ENCODE data around the gene LSM7.
"Not testable (repeated sequence)": the region's sequence is repeated elsewhere in the genome, so short reads cannot be mapped to it uniquely, and the experiment has no call there.

Gene LSM7

DNA sequence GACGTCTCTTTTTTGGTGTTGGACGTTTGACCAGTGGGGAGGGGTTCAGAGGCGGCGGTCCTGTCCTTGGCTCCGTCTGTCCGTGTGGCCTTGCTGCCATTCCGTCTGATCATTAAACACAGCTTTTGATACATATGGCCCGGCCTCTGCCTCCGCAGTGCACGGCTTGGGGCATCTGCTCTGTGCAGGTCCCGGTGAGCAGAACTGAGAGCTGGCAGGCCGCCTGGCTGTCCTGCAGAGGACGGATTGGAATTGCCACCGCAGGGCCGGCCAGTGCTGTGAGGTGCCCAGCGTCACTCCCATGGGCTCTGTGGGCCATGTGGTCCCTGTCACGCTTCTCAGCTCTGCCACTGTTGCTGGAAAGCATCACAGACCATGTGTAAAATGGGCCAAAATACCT, 26.3 kb upstream of the LSM7 start:
- DNase-seq: no peak

- no peak for DNase-seq
Observed at GRCh38 chr19:2353887-2354592, 25.7 kb upstream of the LSM7 start.

GRCh38 chr19:2353159-2353886, 24.9 kb upstream of the LSM7 start:
- DNase-seq: no peak

DNA sequence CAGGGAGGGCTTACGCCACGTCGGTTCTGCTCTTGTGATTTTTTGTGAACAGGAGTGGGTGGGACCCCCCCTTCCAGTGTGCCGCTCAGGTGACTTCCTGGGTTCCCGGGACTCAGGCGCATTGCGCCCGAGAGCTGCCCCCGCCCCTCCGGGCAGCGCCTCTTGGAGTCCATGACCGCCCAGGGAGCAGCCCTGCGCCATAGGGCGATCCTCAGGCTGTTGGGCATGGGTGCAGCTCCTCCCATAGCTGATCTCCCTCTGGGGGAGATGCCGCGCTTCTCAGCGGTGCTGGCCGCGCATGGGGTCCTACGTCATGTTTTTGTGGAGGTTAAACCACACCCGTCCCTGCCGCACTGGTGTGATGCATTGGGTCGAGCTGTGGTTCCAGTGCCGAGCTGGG, 23.7 kb upstream of the LSM7 start:
- DNase-seq: no peak

DNA sequence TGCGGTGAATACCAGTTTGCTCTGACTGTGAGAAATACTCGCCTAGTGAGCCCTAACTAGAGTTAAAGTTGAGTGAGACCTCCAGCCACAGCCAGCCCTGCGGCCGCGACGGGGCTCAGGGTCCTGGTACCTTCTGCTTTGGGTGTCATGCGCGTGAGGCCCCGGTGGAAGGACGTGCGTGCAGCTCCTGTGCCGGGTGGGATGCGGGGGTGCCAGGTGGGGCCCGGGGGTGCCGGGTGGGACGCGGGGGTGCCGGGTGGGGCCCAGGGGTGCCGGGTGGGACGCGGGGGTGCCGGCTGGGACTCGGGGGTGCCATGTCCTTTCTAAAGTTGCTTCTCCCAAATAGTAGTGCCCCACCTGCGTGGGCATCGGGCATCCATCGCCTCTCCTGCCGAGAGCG, 23.2 kb upstream of the LSM7 start:
- no peak for DNase-seq

DNA sequence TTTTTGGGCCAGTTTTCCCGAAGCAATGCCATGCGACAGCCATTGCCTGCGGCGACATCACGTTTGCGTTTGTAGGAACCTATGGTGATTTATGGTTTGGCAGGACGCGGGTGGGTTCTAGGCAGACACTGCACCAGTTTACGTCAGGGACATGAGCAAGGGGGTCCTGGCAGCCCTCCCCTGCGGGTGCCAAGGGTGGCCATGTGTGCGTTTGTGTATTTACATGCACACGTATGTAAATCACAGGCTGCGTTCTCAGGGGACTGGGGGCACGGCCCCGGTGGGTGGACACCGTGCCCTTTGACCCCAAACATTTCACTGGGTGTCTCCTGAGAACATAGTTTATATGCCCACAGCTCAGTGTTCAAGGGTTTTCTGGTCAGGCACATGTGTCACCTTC, 22.3 kb upstream of the LSM7 start:
- no peak for DNase-seq

DNA sequence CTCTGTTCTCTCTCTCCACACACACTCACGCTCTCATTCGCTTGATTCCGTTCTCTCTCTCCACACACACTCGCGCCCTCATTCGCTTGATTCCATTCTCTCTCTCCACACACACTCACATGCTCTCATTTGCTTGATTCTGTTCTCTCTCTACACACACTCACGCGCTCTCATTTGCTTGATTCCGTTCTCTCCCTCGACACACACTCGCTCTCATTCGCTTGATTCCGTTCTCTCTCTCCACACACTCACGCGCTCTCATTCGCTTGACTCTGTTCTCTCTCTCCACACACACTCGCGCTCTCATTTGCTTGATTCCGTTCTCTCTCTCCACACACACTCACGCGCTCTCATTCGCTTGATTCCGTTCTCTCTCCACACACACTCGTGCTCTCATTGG, 21.4 kb upstream of the LSM7 start:
- DNase-seq: not testable (repeated sequence)

DNA sequence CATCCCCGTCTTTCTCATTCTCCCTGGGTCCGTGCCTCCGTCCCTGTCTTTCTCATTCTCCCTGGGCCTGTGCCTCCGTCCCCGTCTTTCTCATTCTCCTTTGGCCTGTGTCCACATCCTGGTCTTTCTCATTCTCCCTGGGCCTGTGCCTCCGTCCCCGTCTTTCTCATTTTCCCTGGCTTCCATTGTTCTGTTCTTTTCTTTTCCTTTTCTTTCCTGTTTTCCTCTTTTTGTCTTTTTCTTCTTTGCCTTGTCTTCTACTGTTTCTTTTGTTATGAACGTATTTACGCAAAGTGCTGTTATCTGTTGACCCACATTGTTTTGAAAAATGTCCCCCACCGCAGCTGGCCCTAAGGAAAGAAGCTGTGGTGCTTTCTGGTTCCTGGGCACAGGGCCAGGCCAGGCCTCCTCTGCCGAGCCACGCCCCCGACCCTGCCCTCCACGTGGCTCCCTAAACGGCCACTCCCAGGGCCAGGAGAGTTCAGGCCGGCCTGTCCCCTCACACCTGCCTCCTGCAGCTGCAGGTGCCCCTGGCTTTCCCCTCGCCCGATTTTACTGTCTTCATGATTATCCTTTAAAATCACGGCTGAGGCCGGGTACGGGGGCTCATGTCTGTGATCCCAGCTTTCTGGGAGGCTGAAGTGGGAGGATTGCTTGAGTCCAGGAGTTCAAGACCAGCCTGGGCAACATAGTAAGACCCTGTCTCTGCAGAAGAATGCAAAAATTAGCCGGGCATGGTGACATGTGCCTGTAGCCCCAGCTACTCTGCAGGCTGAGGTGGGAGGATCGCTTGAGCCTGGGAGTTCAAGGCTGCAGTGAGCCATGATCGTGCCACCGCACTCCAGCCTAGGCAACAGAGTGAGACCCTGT, 17.6 kb upstream of the LSM7 start:
- no peak for DNase-seq

- DNase-seq: no peak
Observed at GRCh38 chr19:2345076-2345475, 16.7 kb upstream of the LSM7 start.

DNA sequence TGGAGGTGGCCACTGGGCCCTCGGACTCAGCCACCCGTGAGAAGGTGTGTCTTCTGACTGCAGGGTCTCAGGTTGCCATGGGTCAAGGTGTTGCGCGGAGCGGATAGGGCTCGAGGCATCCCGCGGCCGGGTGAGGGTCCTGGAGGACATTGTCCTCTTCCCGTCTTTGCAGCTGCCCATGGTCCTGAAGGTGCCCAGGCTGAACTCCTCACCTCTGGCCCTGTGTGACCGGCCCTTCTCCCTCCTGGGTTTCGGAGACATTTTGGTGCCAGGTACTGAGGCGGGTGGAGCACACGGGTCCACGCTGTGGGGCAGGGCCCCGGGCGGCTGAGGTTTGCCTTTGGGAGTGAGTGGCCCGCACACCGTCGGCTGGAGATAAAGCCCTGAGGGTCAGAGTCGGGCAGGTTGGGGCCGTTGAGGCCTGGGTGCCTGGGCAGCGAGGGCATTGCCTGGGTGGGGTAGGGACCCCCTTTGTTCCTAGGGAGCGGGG, 16.0 kb upstream of the LSM7 start:
- no peak for DNase-seq

DNA sequence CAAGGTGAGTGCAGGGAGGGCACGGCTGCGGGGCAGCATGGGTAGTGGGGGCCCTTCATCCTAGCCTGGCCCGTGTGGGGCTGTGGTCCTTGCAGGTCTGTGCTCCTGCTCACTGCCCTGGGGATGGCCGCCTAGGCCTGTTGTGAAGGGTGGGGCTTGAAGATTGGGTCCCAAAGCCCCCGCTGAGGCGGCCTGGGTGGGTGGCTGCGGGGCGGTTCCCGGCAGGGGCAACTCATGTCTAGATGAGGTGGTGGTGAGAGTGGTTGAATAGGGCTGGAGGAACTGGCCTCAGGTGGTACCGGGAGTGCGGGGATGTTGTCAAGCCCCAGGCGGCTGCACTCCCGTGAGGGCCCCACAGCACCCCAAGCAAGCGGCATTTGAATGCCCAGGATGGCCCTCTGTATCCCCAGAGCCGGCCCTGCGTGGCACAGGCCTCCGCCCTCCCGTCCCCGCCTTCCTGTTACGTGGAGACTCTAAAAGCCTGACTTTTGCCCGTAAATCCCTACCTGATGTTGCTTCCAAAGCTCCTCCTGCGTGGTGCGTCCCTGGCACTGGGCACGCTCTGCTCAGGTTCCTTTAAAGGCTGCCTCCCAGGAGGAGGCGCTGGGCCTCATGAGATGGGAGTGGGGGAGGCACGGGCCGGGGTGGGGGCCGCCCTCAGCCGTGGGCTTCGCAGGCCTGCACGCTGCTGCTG, 15.1 kb upstream of the LSM7 start:
- no peak for DNase-seq

- no peak for DNase-seq
Observed at GRCh38 chr19:2342656-2343288, 14.4 kb upstream of the LSM7 start.

DNA sequence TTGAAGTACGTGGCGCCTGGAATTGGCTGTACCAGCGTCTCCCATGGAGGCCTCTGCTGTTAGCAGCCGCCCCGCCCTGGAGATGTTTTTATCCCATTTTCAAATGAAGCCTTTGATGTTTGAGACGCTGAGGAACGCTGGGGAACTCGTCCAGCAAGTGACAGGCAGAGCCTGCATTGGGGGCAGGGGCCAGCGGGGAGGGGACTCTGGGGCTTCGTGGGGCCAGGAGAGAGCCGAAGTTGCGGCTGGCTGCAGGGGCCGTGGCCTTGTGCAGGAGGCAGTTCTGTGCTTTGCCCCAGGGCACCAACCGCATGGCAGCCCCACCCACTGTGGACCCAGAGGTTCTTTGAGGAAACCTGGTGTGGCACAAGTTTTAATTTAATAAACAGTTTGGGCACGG, 13.6 kb upstream of the LSM7 start:
- no peak for DNase-seq

DNA sequence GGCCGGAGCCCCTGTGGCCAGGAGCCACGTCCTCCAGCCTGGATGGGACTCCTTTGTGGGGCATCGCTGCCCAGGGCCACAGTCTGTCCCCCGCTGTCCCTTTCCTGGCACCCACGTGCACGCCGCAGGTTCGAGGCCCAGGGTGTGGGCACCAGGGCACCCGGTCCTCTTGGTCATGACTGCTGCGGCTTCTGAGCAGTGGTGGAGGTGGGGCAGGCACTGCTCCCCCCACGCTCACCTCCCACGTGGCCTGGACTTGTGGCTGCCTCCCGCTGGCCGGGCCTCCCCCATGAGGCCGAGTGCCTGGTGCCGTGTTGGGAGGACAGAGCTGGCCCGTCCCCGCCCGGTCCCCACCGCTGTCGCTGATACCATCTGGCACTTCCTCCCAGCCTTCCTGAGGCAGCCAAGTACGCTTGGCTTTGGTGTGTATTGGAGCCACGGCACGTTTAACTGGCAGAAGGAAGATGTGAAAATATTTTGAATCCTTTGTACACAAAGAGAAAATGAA, 12.9 kb upstream of the LSM7 start:
- DNase-seq: no peak

DNA sequence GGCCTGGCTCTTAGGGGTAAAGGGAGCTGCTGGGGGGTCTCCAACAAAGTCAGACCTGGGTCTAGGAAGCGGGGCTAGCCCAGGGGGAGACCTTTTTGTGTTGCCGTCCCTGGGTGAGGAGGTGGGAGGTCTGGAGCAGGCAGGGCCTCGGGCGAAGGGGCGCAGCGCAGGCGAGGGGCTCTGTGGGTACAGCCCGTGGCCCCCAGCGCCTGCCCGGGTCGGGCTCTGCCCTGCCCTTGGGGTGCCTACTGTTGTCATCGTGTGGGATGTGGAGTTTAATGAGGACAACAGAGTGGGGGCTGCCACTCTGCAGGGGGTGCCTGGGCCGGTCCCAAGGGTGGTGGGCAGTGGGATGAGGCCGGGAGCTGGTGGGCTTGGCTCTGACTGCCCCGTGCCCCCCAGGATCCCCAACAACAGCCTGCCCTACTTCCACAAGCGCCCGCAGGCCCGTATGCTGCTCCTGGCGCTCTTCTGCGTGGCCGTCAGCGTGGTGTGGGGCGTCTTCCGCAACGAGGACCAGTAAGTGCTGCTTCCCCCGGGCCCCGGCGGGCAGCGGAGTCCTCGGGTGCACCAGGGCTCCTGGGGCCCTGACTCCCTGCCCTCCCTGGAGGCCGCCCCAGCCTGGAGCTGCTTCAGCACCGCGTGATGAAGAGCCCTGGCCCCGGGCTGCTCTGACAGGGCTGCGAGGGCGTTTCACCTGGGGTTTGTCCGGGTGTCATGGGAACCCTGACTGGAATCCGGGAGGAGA, 12.3 kb upstream of the LSM7 start:
- no peak for DNase-seq

DNA sequence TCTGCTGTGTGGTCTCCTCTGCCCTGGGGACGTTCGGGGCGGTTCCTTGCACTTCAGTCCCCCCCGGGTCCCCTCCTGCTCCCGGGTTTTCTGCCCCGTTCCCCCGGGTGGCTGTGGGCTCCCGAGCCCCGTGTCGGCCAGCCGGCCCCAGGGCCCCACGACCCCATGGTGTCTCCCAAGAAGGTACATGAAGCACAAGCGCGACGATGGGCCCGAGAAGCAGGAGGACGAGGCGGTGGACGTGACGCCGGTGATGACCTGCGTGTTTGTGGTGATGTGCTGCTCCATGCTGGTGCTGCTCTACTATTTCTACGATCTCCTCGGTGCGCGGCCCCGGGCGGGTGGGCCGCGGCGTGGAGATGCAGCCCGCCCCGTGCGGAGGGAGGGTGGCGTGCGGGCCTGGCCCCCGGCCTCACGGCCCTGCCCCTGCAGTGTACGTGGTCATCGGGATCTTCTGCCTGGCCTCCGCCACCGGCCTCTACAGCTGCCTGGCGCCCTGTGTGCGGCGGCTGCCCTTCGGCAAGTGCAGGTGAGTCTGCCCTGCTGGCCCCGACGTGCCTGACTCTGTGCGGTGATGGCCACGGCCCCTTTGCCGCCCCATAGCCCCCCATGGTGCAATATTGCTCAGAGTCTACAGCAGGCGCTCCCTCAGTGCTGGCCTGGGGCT, 11.4 kb upstream of the LSM7 start:
- no peak for DNase-seq

DNA sequence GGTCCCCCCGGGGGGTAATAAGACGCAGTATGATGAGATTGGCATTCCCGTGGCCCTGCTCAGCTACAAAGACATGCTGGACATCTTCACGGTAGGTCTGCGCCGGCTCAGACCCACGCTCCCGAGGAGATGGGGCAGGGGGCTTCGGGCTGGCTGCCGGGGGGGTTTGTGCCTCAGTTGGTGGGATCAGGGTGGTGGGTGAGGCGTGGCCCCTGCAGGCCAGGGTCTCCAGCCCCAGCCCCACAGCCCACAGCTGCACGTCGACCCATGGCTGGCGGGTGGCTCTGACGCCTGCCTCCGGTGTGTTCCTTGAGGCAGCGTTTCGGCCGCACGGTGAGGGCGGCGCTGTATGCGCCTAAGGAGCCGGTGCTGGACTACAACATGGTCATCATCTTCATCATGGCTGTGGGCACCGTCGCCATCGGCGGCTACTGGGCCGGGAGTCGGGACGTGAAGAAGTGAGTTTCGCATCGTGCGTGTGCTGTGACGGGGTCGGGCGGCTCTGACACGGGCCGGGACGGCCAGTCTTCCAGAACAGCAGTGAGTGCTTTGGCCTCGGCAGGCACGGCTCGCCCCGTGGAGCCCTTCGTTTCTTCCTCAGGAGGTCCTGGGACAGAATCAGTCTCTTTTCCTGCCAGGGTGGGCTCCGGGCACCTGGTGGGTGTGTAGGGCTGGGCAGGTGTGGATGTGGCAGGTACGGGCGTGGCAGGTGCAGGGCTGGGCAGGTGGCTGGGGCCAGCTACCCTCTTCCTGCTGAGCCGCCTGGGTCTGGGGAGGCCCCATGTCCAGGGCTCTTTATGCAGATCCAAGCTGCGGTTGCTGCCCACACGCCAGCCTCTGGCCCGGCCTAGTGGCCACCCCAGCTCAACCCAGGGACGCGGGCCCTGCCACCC, 10.6 kb upstream of the LSM7 start:
- DNase-seq: no peak

DNA sequence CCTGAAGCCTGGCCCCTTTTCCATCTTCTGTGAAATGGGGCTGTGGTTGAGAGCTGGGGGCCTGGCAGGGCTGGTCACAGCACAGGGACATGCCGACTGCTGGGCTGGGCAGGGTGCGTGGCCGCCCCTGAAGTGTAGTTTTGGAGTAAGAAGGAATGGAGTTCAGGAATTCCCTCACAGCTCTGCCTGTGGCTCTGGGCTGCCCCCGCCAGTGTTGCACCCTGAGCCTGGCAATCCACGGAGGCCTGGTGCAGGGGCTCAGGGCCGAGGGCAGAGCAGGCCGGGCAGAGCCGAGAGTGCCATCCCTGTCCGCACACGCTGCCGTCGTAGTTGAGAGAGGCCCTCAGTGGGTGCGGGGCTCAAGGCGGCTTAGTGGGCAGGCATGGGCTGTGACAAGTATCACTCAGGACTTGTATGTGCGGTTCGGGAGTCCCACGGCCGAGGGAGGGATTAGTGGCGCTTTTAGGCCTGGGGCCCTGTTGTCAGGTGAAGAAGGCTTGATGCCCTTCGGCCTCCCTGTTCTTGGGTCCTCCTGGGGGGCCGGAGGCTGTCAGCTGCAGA, 9.7 kb upstream of the LSM7 start:
- no peak for DNase-seq

GRCh38 chr19:2337329-2337707, 8.9 kb upstream of the LSM7 start:
- no peak for DNase-seq
